Measurements from ENCODE around the gene UBC.

The UBC gene

DNA sequence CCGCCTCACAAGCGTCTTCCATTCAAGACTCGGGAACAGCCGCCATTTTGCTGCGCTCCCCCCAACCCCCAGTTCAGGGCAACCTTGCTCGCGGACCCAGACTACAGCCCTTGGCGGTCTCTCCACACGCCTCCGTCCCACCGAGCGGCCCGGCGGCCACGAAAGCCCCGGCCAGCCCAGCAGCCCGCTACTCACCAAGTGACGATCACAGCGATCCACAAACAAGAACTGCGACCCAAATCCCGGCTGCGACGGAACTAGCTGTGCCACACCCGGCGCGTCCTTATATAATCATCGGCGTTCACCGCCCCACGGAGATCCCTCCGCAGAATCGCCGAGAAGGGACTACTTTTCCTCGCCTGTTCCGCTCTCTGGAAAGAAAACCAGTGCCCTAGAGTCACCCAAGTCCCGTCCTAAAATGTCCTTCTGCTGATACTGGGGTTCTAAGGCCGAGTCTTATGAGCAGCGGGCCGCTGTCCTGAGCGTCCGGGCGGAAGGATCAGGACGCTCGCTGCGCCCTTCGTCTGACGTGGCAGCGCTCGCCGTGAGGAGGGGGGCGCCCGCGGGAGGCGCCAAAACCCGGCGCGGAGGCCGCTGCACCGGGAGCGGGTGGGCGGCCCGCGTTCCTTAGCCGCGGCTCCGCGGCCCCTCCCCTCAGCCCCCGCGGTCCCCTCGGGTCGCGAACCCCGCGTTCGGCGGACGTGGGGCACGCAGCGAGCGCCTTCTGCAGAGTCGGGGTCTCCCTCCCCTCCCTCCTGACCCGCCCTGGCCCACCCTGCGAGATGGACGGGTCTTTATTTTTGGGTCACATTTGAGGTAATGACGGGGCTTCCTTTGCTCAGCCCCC, at the start of gene UBC:
Gene UBC (minus strand): TSS at position 259 of the 847 bp plus-strand sequence. CDS start 879 bp downstream, outside the sequence.
- in situ Hi-C loops (cut with MboI; ENCODE audit: low sequenced_read_pairs): no loop called here

DNA sequence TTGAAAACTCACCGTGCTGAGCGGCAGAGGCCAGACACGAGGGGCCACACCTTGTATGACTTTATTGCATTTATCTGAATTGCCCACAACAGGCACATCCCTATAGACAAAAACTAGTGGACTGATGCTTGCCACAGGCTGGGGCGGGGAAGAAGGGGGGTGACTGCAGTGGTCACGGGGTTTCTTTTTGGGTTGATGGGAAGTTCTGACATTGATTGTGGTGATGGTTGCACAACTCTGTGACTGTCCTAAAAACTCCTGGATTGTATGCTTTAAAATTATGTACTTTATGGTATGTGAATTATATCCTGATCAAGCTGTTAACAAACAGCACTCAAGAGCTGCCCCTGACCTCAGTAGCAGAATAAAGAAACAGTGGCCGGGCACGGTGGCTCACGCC, 48.8 kb upstream of the UBC start:
- in situ Hi-C loops (cut with MboI; ENCODE audit: low sequenced_read_pairs): no loop called here

DNA sequence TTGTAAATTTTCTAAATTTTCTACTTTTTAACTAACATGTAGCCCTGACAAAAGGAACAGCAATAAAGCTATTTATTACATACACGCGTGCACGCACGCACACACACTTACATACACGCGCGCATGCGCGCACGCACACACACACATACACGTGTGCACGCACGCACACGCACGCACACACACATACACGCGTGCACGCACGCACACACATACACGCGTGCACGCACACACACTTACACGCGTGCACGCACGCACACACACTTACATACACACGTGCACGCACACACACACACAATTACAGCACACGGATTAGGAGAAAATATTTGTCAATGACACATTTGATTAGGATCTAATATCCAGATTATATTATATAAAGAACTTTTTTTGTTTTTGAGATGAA, 46.6 kb upstream of the UBC start:
- in situ Hi-C loops (cut with MboI; ENCODE audit: low sequenced_read_pairs): no loop called here

DNA sequence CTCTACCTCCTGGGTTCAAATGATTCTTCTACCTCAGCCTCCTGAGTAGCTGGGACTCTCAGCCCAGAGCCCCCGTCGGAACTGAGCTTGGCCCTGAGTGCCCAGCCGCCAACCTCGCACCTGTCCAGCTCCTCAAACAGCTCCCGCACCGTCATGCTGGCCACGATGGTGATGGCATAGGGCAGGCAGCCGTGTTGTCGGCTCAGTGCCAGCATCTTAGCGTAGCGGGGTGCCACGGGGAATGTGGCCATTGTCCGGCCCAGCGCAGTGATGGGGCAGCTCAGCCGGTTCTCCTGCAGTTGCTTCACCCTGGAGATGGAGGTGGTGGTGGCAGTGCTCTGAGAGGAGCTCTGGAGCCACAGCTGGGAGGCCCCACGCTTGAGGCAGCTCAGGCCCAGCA, 42.1 kb upstream of the UBC start:
- in situ Hi-C loops (cut with MboI; ENCODE audit: low sequenced_read_pairs): no loop called here

DNA sequence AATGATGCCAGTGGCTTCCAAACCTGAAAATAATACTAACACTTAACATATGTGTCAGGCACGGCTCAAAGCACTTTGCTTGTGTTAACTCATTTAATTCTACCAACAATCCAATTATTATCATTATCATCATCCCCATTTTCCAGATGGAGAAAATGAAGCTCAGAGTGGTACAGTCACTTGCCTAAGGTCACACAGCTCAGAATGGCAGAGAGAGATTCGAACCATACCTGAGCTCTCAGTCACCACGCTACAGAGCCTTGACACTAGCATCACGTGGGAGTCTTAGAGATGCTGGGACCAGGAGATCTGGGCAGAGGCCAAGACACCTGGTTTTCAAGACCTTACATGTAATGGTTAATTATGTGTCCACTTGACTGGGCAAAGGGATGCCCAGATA, 40.3 kb upstream of the UBC start:
- in situ Hi-C loops (cut with MboI; ENCODE audit: low sequenced_read_pairs): no loop called here

DNA sequence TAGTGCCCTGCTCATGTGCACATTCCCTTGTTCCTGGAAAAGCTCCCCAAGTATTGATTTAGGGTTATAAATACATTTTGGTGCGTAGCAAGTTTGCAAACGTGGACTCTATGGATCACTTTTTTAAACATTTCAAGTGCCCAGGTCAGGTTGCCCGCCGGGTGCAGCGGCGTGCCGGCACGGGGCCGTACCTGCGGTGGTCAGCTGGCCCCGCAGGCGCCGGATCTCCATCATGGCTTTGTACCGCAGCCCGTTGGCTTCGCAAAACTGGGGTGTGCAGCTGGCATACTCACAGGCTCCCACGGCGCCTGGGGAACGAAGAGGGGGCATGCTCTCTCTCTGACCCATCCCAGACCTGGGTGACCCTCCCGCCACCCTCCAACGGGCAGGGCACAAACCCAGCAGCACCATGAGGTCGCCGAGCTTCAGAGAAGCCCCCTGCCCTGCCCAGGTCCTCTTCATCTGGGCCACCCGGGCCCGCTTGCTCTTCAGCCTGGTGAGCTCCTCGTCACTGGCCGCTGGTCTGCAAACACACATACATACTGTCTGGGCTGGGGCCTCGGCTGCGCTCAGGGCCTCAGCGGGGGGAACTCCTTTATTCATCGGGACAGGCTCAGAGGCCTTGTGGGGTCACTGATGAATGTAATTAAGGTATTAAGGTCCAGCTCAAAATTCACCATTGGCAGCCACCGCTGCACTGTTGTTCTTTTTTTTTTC, 39.4 kb upstream of the UBC start:
- in situ Hi-C loops (cut with MboI; ENCODE audit: low sequenced_read_pairs): no loop called here

DNA sequence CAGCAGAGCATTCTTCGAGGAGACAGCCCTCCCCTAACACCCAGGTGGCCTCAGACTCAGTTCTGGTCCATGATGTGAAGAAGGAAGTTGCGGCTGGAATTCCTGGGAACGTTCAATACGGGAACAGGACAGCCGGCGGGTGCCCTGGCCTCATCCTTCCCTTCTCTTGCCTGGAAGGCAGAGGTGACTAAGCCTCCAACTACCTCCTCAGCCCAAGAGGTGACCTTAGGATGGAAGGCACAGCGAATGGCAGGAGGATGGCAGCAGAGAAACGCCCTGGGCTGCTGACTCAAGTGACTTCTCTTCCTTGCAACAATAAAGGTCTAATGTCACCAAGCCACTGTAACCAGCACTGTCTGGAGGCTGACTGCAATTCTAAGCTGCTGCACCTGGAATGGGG, 38.4 kb upstream of the UBC start:
- in situ Hi-C loops (cut with MboI; ENCODE audit: low sequenced_read_pairs): no loop called here

DNA sequence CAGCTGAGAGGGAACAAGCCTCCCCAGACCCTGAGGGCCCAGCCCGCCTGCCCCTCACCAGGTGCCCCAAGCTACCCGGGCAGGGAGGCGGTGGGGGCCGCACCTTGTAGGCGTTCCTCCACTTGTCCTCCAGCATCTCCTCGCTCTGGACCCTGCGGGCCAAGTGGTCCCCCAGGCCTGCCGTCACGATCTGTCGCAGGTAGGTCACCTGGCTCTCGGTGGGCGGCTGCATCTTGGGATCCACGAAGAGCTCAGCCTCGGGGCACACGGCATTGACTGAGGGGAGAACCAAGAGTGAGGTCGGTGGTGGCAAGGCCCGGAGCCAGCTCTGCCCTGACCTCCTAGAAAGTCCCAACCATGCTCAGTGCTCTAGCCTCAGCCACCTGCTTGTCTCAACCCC, 37.8 kb upstream of the UBC start:
- in situ Hi-C loops (cut with MboI; ENCODE audit: low sequenced_read_pairs): no loop called here

DNA sequence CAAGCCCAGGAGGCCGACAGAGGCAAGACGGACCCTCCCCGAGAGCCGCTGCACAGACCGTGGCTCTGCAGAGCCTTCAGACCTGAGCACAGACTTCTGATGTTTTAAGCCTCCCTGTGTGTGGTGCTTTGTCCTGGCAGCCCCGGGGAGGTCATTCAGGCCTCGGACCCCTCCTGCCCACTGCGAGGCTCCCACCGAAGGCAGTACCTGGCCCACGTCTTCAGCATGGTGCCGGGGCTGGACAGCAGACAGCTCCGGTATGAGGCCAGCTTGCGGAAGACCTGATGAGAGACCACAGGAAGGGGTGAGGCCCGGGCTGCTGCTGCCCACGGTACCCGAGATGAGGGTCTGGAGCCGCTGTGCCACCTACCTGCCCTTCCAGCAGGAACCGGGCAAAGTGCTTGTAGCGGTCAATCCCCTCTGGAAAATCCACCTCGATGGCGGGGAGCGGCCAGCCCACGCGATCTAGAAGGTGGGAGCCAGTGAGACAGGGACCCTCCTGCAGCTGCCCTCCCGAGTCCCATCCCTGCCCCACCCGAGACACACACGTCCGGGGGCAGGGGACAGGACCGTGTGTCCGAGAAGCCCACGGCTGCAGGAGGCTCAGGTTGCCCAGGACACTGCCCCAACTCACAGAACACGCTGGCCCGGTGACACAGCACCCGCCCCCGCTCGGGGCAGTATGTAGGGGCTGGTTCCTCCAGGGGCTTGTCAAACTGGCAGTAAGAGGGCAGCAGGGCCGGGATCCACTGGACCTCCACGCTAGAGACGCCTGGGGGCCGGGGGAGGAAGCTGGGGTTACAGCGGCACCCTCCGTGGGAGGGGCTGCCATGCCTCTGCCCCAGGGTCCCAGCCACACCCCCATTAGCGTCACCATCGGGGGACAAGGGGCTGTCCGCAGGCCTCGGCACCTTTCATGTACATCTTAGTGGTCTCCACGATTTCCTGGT, 35.6 kb upstream of the UBC start:
- in situ Hi-C loops (cut with MboI; ENCODE audit: low sequenced_read_pairs): no loop called here

DNA sequence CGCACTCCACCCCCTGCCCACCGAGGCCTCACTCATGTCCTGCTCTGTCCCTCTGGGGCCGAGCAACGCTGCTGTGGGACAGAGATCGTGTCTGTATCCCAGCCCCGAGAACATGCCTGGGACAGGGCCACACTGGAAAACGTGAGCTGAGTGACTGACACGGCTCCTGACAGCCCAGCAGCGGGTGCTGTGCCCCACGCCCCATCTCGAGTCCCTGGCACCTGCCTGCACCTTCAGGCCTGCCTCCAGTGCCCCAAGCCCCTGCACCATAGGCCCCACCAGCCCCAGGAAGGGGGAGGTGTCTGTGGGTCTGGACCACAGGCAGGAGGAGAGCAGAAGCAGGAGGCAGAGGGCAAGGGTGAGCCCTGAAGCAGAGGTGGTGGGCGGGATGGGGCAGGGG, 34.6 kb upstream of the UBC start:
- in situ Hi-C loops (cut with MboI; ENCODE audit: low sequenced_read_pairs): no loop called here

DNA sequence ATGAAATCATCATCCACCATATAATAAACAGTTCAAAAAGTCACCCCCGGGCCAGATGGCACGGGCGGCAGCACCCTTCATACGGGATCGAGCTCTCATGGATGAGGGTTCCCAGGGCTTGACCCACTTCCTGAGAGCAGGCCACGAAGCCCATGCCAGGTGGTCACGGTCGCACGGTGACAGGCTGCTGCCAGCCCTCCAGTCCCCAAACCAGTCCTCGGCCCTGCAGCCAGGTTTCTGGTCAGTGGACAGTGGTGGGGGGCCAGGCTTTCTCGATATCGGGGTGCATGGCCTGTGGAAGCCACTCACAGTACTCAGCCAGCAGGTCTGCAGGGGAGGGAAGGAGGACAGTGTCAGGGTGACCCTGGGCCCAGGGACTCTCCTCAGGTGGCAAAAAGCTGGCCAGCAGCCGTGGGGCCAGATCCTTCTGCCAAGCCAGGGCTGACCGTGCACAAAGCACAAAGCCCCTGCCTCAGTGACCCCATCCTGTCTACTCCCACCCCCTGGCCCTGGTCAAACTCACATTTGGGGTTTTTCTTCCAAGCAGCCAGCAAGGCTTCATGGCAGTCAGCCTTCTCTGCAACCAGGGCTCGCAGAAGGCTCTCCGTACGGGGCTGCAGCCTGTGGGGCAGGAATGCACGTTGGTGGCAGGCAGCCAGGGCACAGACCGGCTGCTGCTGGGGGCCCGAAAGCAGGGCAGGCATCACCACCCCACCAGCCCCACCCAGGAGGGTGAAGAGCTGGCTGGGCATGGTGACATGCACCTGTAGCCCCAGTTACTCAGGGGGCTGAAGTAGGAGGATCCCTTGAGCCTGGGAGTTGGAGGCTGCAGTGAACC, 33.3 kb upstream of the UBC start:
- in situ Hi-C loops (cut with MboI; ENCODE audit: low sequenced_read_pairs): no loop called here

DNA sequence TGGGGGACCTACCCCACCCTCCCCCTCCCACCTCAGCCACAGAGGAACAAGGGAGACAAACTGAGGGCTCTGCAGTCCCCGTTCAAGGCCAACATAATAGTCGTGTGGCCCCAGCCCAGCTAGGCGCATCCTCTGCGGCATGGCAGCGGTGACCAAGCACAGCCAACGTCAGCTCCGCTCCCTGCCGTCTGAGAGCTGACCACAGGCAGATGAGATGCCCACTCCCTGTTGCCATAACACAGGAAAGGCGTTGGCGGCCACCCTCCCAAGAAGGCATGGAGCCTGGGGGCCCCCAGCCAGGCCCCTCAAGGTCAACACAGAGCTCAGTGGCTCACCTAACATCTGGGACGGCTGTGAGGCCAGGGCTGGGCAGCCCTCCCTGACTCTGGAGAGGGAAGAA, 32.6 kb upstream of the UBC start:
- in situ Hi-C loops (cut with MboI; ENCODE audit: low sequenced_read_pairs): no loop called here

DNA sequence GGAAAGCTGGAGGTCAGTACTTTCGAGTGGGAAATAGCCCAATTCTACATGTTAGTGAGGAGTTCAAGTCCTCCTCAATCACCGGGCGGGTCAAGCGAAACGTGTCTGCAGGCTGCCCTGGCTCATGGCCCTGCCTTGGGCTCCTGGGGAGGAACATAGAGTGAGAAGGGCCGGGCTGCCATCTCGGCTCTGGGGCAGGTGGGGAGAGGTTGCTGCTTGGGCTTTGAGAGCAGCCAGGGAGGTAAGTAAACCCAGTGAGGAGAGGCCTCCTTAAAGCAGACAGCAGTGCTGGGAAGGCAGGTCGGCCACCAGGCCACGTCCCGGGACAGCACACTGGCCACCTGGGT, 32.0 kb upstream of the UBC start:
- in situ Hi-C loops (cut with MboI; ENCODE audit: low sequenced_read_pairs): no loop called here

DNA sequence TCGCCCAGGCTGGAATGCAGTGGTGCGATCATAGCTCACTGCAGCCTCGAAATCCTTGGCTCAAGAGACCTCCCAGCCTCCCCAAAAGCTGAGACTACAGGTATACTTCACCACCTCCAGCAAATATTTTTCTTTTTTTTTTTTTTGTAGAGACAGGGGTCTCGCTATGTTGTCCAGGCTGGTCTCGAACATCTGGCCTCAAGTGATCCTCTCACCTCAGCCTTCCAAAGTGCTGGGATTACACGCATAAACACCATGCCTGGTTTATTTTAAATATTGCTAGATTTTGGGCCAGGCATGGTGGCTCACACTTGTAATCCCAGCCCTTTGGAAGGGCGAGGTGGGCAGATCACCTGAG, 26.7 kb upstream of the UBC start:
- in situ Hi-C loops (cut with MboI; ENCODE audit: low sequenced_read_pairs): no loop called here

DNA sequence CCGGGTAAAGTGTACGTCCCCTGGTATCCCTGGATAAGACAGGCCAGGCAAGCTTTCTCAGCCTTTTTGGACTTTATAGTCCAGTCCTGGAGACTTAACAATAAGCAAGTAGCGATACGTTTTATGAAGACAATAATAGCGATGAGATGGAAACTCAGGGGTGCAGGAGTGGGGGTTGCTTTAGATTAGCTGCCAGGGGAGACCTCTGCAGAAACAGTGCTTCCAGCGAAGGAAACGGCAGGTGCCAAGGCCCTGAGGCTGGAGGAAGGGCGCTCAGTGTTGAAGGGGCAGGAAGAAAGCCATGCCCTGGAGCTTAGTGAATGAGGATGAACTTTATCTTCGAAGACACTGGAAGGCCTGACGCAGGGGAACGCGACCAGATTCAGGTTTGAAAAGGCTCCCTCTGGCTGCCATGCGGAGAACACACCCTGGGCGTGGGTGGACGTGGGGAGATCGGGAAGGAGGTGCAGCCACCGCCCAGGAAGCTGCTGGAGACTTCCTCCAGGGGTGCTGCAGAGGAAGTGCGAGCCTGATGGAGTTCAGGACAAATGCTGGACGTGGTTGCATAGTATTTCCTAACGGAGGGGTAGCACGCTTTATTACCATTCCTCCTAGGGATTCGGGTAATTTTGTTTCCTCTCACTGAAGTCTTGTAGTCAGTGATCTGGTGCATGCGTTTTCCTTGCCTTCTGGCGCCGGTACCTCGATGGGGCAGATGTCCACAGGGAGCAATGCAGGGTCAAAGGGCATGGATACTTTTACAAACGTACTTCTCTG, 26.1 kb upstream of the UBC start:
- in situ Hi-C loops (cut with MboI; ENCODE audit: low sequenced_read_pairs): no loop called here

DNA sequence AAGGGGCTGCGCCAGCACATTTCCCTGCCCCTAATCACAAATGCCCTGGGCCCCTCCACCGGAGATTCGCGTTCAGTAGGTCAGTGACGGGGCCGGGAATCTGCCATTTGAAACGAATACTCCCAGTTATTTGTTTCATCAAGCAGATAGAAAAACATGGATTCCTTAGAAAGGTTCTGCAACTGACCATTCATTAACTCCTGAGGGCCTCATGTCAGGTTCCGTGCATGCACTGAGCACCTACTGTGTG, 25.6 kb upstream of the UBC start:
- in situ Hi-C loops (cut with MboI; ENCODE audit: low sequenced_read_pairs): no loop called here

DNA sequence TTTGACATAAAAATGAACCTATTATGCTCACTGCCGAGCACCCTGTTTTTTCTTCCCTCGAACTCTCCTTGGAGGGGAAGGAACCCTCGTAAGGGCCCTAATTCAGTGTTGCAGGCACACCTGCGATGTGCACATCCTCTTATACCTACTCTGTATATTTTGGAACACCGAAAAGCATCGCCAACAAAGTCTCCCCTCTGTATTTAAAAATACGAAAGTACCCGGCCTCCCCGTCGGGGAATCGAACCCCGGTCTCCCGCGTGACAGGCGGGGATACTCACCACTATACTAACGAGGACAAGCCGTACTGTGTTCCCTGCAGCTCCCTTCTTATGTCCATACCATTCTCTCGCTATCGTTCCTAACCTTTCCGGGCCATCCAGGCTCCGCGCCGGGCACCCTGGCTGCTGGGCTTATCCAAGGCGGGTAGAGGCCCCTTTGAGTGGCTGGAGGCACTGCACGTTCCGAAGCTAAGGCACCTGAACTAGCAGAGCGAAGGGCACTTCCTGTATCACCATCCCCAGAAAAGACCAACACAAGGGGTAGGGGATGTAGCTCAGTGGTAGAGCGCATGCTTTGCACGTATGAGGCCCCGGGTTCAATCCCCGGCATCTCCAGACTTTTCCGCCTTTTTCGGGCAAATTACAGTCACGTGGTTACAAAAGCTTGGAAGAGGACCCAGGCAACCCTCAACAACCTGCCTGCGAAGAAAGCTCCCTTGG, 25.1 kb upstream of the UBC start:
- in situ Hi-C loops (cut with MboI; ENCODE audit: low sequenced_read_pairs): no loop called here

DNA sequence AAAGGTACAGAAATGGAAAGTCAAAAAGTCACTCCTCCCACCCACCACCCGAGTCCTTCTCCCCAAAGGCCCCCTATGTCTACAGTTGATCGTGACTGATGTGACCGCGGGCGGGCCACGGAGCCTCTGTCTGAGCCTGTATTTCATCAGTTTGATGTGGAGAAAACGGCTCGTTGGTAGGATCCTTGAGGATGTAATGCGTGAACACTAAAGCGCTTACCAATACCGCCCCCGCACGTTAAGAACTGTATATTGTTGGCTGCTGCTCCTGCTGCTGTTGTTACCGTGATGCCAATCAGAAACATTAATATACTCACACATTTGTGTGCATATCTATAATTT, 24.6 kb upstream of the UBC start:
- in situ Hi-C loops (cut with MboI; ENCODE audit: low sequenced_read_pairs): no loop called here

DNA sequence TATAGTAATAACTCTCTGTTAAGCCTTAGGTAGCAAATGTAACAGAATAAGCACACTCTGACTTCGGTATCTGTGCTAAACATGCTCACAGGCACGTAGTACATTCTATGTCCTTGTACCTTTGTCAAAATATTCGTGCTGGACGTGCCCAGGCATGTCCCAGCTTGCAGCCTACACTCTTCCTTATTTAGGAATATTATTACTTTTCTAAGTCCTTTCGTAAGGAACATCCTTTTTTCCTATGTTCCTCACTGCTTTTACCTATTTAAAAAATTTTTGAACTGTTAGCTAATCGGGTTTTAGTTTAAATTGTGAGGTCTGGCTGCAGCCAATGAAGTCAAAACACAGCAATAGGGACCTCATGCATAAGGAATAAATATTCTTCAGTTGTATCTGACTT, 24.1 kb upstream of the UBC start:
- in situ Hi-C loops (cut with MboI; ENCODE audit: low sequenced_read_pairs): no loop called here

DNA sequence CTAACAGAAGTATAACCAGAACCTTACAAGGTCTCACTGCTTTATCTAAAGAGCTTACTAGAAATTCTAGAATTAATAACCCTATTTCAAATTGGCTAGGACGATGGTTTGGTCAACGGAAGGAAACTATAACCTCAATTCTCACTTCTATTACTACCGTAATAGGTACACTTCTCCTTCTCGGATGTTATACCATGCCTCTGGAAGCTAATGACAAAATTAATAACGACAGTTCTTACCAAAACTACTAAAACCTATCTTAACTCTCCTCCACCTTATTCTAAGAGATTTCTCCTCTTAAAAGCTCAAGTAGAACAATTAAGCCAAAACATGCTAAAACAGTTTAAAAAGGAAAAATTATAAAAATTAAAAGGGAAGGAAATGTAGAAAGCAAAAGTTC, 23.7 kb upstream of the UBC start:
- in situ Hi-C loops (cut with MboI; ENCODE audit: low sequenced_read_pairs): no loop called here

All from HL-60/S4 (cell line).